G401 (cell line): ENCODE measurements around the gene MMD2. TPM values are rescaled to one million over a fixed set of nuclear protein-coding genes. Genes with fewer than 3 reads are reported as not detected.

ENCODE experiments used
- DNase-seq: peaks from one replicate; pipeline ENCODE4 v3.0.0-alpha.2; 2015; ENCODE audit warnings: low spot score
- in situ Hi-C: cut with HindIII; loops from 2 replicates; pipeline ENCODE4 v1.10.0; 2016; ENCODE audit warnings: low sequenced_read_pairs, mixed read lengths
- total RNA-seq: library from RNA; depleted of rRNA; stranded (reverse); fragments of >200 nt; shearing (Covaris generic); gene quantifications from 2 replicates; pipeline ENCODE4 v1.2.3, GENCODE V29; 2014

The MMD2 gene
- total RNA-seq, 1 experiment from 2014 or later = not detected

- in situ Hi-C loops = no loop called here
- DNase-seq = no peak
Measured at GRCh38 chr7:4960363-4960762, 1.4 kb upstream of the MMD2 start.

GRCh38 chr7:4959893-4960292 lies 906 bp upstream of the MMD2 start:
- in situ Hi-C loops = no loop called here
- no peak for DNase-seq

GRCh38 chr7:4959306-4959705 lies 319 bp upstream of the MMD2 start:
- DNase-seq = no peak
- in situ Hi-C loops = no loop called here

- no peak for DNase-seq
- in situ Hi-C loops = no loop called here
Measured at GRCh38 chr7:4957847-4958476, 1.0 kb downstream of the MMD2 start.

- in situ Hi-C loops = no loop called here
- no peak for DNase-seq
Measured at GRCh38 chr7:4951903-4952636, 6.9 kb downstream of the MMD2 start.

GRCh38 chr7:4951304-4951703 lies 7.7 kb downstream of the MMD2 start:
- in situ Hi-C loops = no loop called here
- DNase-seq = no peak

- in situ Hi-C loops = no loop called here
- DNase-seq = no peak
Measured at GRCh38 chr7:4948402-4948801, 10.6 kb downstream of the MMD2 start.

- in situ Hi-C loops = no loop called here
- DNase-seq = no peak
Measured at GRCh38 chr7:4945949-4946348, 13.0 kb downstream of the MMD2 start.

GRCh38 chr7:4944939-4945338 lies 14.0 kb downstream of the MMD2 start:
- in situ Hi-C loops = no loop called here

GRCh38 chr7:4943297-4943696 lies 15.7 kb downstream of the MMD2 start:
- in situ Hi-C loops = no loop called here
- DNase-seq = no peak

More at GRCh38 chr7:4944939-4945338, 14.0 kb downstream of the MMD2 start:
- no peak for DNase-seq

GRCh38 chr7:4939971-4940728 lies 18.8 kb downstream of the MMD2 start:
- DNase-seq = peak; percentile 40
- in situ Hi-C loops = no loop called here

- DNase-seq = peak; percentile 6
- in situ Hi-C loops = no loop called here
Measured at GRCh38 chr7:4937411-4937810, 21.6 kb downstream of the MMD2 start.

- in situ Hi-C loops = no loop called here
Measured at GRCh38 chr7:4934419-4935025, 24.5 kb downstream of the MMD2 start.

GRCh38 chr7:4931943-4932342 lies 27.0 kb downstream of the MMD2 start:
- DNase-seq = peak; percentile 28
- in situ Hi-C loops = no loop called here

More at GRCh38 chr7:4934419-4935025, 24.5 kb downstream of the MMD2 start:
- peak; percentile 9 for DNase-seq

- no peak for DNase-seq
- in situ Hi-C loops = no loop called here
Measured at GRCh38 chr7:4929005-4929404, 30.0 kb downstream of the MMD2 start.

GRCh38 chr7:4928445-4928844 lies 30.5 kb downstream of the MMD2 start:
- in situ Hi-C loops = no loop called here
- DNase-seq = no peak

- in situ Hi-C loops = no loop called here
- no peak for DNase-seq
Measured at GRCh38 chr7:4919969-4920766, 38.8 kb downstream of the MMD2 start.

GRCh38 chr7:4916113-4916512 lies 42.9 kb downstream of the MMD2 start:
- in situ Hi-C loops = no loop called here
- no peak for DNase-seq
